Fibroblast of skin of right quadriceps (primary cell): Measurements from ENCODE around the gene PANK3.
A peak's percentile ranks its signal among the peaks of the same experiment; 100 is the strongest.
"Not testable (repeated sequence)": the region's sequence is repeated elsewhere in the genome, so short reads cannot be mapped to it uniquely, and the experiment has no call there.

Experiments
- DNase-seq: peaks from one replicate; pipeline ENCODE4 v3.0.0-alpha.2; 2013

Gene PANK3

GRCh38 chr5:168578538-168579487, at the start of gene PANK3:
TSS of gene PANK3 (minus strand) at chr5:168579368. CDS start at chr5:168579283, 85 bp downstream.
- no peak for DNase-seq

GRCh38 chr5:168624850-168625364, 45.7 kb upstream of the PANK3 start:
- peak; percentile 18 for DNase-seq

- DNase-seq, result no peak
Observed at GRCh38 chr5:168620807-168621206, 41.6 kb upstream of the PANK3 start.

- no peak for DNase-seq
Observed at GRCh38 chr5:168614661-168615060, 35.5 kb upstream of the PANK3 start.

GRCh38 chr5:168613996-168614395, 34.8 kb upstream of the PANK3 start:
- DNase-seq, result no peak

GRCh38 chr5:168613396-168613795, 34.2 kb upstream of the PANK3 start:
- no peak for DNase-seq

- DNase-seq, result no peak
Observed at GRCh38 chr5:168612996-168613395, 33.8 kb upstream of the PANK3 start.

- DNase-seq, result peak; percentile 27
Observed at GRCh38 chr5:168612123-168612522, 33.0 kb upstream of the PANK3 start.

GRCh38 chr5:168611165-168611564, 32.0 kb upstream of the PANK3 start:
- DNase-seq, result peak; percentile 18

- DNase-seq, result no peak
Observed at GRCh38 chr5:168609806-168610482, 30.8 kb upstream of the PANK3 start.

GRCh38 chr5:168608821-168609220, 29.7 kb upstream of the PANK3 start:
- DNase-seq, result no peak

- no peak for DNase-seq
Observed at GRCh38 chr5:168608386-168608785, 29.2 kb upstream of the PANK3 start.

- no peak for DNase-seq
Observed at GRCh38 chr5:168607946-168608345, 28.8 kb upstream of the PANK3 start.

- no peak for DNase-seq
Observed at GRCh38 chr5:168606562-168606961, 27.4 kb upstream of the PANK3 start.

GRCh38 chr5:168604436-168604835, 25.3 kb upstream of the PANK3 start:
- no peak for DNase-seq

- DNase-seq, result peak; percentile 52
Observed at GRCh38 chr5:168603746-168604145, 24.6 kb upstream of the PANK3 start.

- no peak for DNase-seq
Observed at GRCh38 chr5:168602517-168602916, 23.3 kb upstream of the PANK3 start.

GRCh38 chr5:168601972-168602371, 22.8 kb upstream of the PANK3 start:
- DNase-seq, result no peak

GRCh38 chr5:168600409-168600808, 21.2 kb upstream of the PANK3 start:
- DNase-seq, result no peak

GRCh38 chr5:168599826-168600225, 20.7 kb upstream of the PANK3 start:
- DNase-seq, result no peak

GRCh38 chr5:168598639-168599038, 19.5 kb upstream of the PANK3 start:
- no peak for DNase-seq

GRCh38 chr5:168596927-168597326, 17.8 kb upstream of the PANK3 start:
- no peak for DNase-seq

- DNase-seq, result not testable (repeated sequence)
Observed at GRCh38 chr5:168596122-168596521, 17.0 kb upstream of the PANK3 start.

- DNase-seq, result peak; percentile 41
Observed at GRCh38 chr5:168592014-168592368, 12.8 kb upstream of the PANK3 start.
